HEK293 (cell line): ENCODE results near the gene STK16.

ENCODE experiments used
- BCL11B ChIP-seq: fragments of 450-650 bp; formaldehyde crosslinking; IDR thresholded peaks from 2 replicates; pipeline ENCODE4 v1.5.1; 2016; ENCODE audit warnings: low read depth, missing biosample characterization, missing genetic modification characterization
- HOXC10 ChIP-seq: sonication (generic); formaldehyde crosslinking; IDR thresholded peaks from 2 replicates; pipeline ENCODE4 v1.8.1; 2023; ENCODE audit warnings: mild to moderate bottlenecking, missing genetic modification reagents
- IKZF3 ChIP-seq: fragments of 450-650 bp; IDR thresholded peaks from 2 replicates; pipeline ENCODE4 v1.5.0; 2018; ENCODE audit warnings: missing biosample characterization, mild to moderate bottlenecking, missing genetic modification characterization, moderate library complexity
- SP2 ChIP-seq: fragments of 450-650 bp; formaldehyde crosslinking; IDR thresholded peaks from 2 replicates; pipeline ENCODE4 v1.5.1; 2016; ENCODE audit warnings: missing biosample characterization, missing genetic modification characterization
- SP7 ChIP-seq: fragments of 450-650 bp; formaldehyde crosslinking; IDR thresholded peaks from 2 replicates; pipeline ENCODE4 v1.5.1; 2016; ENCODE audit warnings: missing biosample characterization, missing genetic modification characterization
- TCF7L2 ChIP-seq: IDR thresholded peaks from 2 replicates; pipeline ENCODE4 v1.6.1; 2011; ENCODE audit warnings: low read depth, mild to moderate bottlenecking, inconsistent platforms, low read length, moderate library complexity, borderline replicate concordance
- TSHZ1 ChIP-seq: fragments of 450-650 bp; formaldehyde crosslinking; IDR thresholded peaks from 2 replicates; pipeline ENCODE4 v1.5.1; 2016; ENCODE audit warnings: missing biosample characterization, missing genetic modification characterization, borderline replicate concordance
- ZBTB48 ChIP-seq: fragments of 450-650 bp; formaldehyde crosslinking; IDR thresholded peaks from 2 replicates; pipeline ENCODE4 v1.5.1; 2016; ENCODE audit warnings: missing biosample characterization, missing genetic modification characterization
- ZBTB7A ChIP-seq: fragments of 450-650 bp; formaldehyde crosslinking; IDR thresholded peaks from 2 replicates; pipeline ENCODE4 v1.5.1; 2016; ENCODE audit warnings: low read depth, missing biosample characterization, missing genetic modification characterization
- ZNF155 ChIP-seq: fragments of 450-650 bp; formaldehyde crosslinking; IDR thresholded peaks from 2 replicates; pipeline ENCODE4 v1.5.1; 2016; ENCODE audit warnings: missing biosample characterization, missing genetic modification characterization
- ZNF169 ChIP-seq: fragments of 450-650 bp; formaldehyde crosslinking; IDR thresholded peaks from 2 replicates; pipeline ENCODE4 v1.5.1; 2016; ENCODE audit warnings: missing biosample characterization, missing genetic modification characterization
- ZNF184 ChIP-seq: fragments of 450-650 bp; IDR thresholded peaks from 2 replicates; pipeline ENCODE4 v1.5.1; 2018; ENCODE audit warnings: missing biosample characterization, mild to moderate bottlenecking, missing genetic modification characterization
- ZNF211 ChIP-seq: fragments of 450-650 bp; formaldehyde crosslinking; IDR thresholded peaks from 2 replicates; pipeline ENCODE4 v1.5.1; 2016; ENCODE audit warnings: low read depth, missing biosample characterization, missing genetic modification characterization
- ZNF362 ChIP-seq: fragments of 450-650 bp; formaldehyde crosslinking; IDR thresholded peaks from 2 replicates; pipeline ENCODE4 v1.5.1; 2016; ENCODE audit warnings: missing biosample characterization, missing genetic modification characterization
- ZNF416 ChIP-seq: fragments of 450-650 bp; formaldehyde crosslinking; IDR thresholded peaks from 2 replicates; pipeline ENCODE4 v1.5.1; 2016; ENCODE audit warnings: missing biosample characterization, missing genetic modification characterization
- ZNF510 ChIP-seq: fragments of 450-650 bp; formaldehyde crosslinking; IDR thresholded peaks from 2 replicates; pipeline ENCODE4 v1.5.1; 2018; ENCODE audit warnings: mild to moderate bottlenecking, missing genetic modification characterization, missing biosample characterization; ENCODE audit not compliant: insufficient replicate concordance
- ZNF514 ChIP-seq: fragments of 450-650 bp; formaldehyde crosslinking; IDR thresholded peaks from 2 replicates; pipeline ENCODE4 v1.5.1; 2016; ENCODE audit warnings: missing biosample characterization, missing genetic modification characterization
- ZNF530 ChIP-seq: fragments of 450-650 bp; formaldehyde crosslinking; IDR thresholded peaks from 2 replicates; pipeline ENCODE4 v1.5.1; 2016; ENCODE audit warnings: low read depth, missing biosample characterization, missing genetic modification characterization
- ZNF558 ChIP-seq: fragments of 450-650 bp; formaldehyde crosslinking; IDR thresholded peaks from 2 replicates; pipeline ENCODE4 v1.5.1; 2016; ENCODE audit warnings: missing biosample characterization, missing genetic modification characterization
- ZNF664 ChIP-seq: fragments of 450-650 bp; formaldehyde crosslinking; IDR thresholded peaks from 2 replicates; pipeline ENCODE4 v1.5.1; 2016; ENCODE audit warnings: missing biosample characterization, missing genetic modification characterization
- TF ChIP-seq, protein P1 (sequence below): fragments of 450-650 bp; formaldehyde crosslinking; IDR thresholded peaks from 2 replicates; pipeline ENCODE4 v1.5.1; 2016; ENCODE audit warnings: missing biosample characterization, missing genetic modification characterization
- TF ChIP-seq, protein P2 (sequence below): fragments of 450-650 bp; formaldehyde crosslinking; IDR thresholded peaks from 2 replicates; pipeline ENCODE4 v1.5.1; 2016; ENCODE audit warnings: missing biosample characterization, missing genetic modification characterization
- TF ChIP-seq, protein P3 (sequence below): fragments of 450-650 bp; formaldehyde crosslinking; conservative IDR thresholded peaks from 2 replicates; pipeline ENCODE4 v1.5.1; 2016; ENCODE audit warnings: low read depth, missing biosample characterization, missing genetic modification characterization
- TF ChIP-seq, protein P4 (sequence below): fragments of 450-650 bp; formaldehyde crosslinking; IDR thresholded peaks from 2 replicates; pipeline ENCODE4 v1.5.1; 2016; ENCODE audit warnings: missing biosample characterization, missing genetic modification characterization
- TF ChIP-seq, protein P5 (sequence below): fragments of 450-650 bp; formaldehyde crosslinking; optimal IDR thresholded peaks from 2 replicates; pipeline ENCODE3; 2016; ENCODE audit warnings: missing biosample characterization, mild to moderate bottlenecking, missing genetic modification characterization

The STK16 gene

GRCh38 chr2:219206328-219207133, 38.7 kb upstream of the STK16 start, which contains the start of gene ZFAND2B (continued):
- TF ChIP-seq, protein P1, sequence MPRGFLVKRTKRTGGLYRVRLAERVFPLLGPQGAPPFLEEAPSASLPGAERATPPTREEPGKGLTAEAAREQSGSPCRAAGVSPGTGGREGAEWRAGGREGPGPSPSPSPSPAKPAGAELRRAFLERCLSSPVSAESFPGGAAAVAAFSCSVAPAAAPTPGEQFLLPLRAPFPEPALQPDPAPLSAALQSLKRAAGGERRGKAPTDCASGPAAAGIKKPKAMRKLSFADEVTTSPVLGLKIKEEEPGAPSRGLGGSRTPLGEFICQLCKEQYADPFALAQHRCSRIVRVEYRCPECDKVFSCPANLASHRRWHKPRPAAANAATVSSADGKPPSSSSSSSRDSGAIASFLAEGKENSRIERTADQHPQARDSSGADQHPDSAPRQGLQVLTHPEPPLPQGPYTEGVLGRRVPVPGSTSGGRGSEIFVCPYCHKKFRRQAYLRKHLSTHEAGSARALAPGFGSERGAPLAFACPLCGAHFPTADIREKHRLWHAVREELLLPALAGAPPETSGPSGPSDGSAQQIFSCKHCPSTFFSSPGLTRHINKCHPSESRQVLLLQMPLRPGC (tag by site-specific recombination), result no peak
- TF ChIP-seq ZNF155 (tag by site-specific recombination) (no peak), SP2 (tag by site-specific recombination) (peak; percentile 70), TSHZ1 (tag by site-specific recombination) (no peak), ZNF211 (no peak), IKZF3 (tag by site-specific recombination) (no peak), HOXC10 (CRISPR knock-in tag) (no peak), ZNF514 (no peak), ZNF558 (no peak), ZBTB48 (tag by site-specific recombination) (no peak), BCL11B (no peak), ZNF416 (tag by site-specific recombination) (no peak), ZNF530 (tag by site-specific recombination) (no peak), ZNF169 (tag by site-specific recombination) (no peak), SP7 (tag by site-specific recombination) (peak; percentile 60), ZNF362 (tag by site-specific recombination) (no peak), ZNF510 (tag by site-specific recombination) (no peak), TCF7L2 (no peak), ZNF184 (no peak), ZBTB7A (tag by site-specific recombination) (no peak), ZNF664 (no peak)
- TF ChIP-seq, protein P2, sequence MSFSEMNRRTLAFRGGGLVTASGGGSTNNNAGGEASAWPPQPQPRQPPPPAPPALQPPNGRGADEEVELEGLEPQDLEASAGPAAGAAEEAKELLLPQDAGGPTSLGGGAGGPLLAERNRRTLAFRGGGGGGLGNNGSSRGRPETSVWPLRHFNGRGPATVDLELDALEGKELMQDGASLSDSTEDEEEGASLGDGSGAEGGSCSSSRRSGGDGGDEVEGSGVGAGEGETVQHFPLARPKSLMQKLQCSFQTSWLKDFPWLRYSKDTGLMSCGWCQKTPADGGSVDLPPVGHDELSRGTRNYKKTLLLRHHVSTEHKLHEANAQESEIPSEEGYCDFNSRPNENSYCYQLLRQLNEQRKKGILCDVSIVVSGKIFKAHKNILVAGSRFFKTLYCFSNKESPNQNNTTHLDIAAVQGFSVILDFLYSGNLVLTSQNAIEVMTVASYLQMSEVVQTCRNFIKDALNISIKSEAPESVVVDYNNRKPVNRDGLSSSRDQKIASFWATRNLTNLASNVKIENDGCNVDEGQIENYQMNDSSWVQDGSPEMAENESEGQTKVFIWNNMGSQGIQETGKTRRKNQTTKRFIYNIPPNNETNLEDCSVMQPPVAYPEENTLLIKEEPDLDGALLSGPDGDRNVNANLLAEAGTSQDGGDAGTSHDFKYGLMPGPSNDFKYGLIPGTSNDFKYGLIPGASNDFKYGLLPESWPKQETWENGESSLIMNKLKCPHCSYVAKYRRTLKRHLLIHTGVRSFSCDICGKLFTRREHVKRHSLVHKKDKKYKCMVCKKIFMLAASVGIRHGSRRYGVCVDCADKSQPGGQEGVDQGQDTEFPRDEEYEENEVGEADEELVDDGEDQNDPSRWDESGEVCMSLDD (tag by site-specific recombination), result no peak
- TF ChIP-seq, protein P3, sequence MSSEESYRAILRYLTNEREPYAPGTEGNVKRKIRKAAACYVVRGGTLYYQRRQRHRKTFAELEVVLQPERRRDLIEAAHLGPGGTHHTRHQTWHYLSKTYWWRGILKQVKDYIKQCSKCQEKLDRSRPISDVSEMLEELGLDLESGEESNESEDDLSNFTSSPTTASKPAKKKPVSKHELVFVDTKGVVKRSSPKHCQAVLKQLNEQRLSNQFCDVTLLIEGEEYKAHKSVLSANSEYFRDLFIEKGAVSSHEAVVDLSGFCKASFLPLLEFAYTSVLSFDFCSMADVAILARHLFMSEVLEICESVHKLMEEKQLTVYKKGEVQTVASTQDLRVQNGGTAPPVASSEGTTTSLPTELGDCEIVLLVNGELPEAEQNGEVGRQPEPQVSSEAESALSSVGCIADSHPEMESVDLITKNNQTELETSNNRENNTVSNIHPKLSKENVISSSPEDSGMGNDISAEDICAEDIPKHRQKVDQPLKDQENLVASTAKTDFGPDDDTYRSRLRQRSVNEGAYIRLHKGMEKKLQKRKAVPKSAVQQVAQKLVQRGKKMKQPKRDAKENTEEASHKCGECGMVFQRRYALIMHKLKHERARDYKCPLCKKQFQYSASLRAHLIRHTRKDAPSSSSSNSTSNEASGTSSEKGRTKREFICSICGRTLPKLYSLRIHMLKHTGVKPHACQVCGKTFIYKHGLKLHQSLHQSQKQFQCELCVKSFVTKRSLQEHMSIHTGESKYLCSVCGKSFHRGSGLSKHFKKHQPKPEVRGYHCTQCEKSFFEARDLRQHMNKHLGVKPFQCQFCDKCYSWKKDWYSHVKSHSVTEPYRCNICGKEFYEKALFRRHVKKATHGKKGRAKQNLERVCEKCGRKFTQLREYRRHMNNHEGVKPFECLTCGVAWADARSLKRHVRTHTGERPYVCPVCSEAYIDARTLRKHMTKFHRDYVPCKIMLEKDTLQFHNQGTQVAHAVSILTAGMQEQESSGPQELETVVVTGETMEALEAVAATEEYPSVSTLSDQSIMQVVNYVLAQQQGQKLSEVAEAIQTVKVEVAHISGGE (tag by site-specific recombination), result no peak
- TF ChIP-seq, protein P4, sequence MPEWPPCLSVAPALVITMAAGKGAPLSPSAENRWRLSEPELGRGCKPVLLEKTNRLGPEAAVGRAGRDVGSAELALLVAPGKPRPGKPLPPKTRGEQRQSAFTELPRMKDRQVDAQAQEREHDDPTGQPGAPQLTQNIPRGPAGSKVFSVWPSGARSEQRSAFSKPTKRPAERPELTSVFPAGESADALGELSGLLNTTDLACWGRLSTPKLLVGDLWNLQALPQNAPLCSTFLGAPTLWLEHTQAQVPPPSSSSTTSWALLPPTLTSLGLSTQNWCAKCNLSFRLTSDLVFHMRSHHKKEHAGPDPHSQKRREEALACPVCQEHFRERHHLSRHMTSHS (tag by site-specific recombination), result no peak
- TF ChIP-seq, protein P5, sequence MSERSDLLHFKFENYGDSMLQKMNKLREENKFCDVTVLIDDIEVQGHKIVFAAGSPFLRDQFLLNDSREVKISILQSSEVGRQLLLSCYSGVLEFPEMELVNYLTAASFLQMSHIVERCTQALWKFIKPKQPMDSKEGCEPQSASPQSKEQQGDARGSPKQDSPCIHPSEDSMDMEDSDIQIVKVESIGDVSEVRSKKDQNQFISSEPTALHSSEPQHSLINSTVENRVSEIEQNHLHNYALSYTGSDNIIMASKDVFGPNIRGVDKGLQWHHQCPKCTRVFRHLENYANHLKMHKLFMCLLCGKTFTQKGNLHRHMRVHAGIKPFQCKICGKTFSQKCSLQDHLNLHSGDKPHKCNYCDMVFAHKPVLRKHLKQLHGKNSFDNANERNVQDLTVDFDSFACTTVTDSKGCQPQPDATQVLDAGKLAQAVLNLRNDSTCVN (tag by site-specific recombination), result peak; percentile 85
